Sigmoid colon (tissue), 7 donors: ENCODE results near the gene SMC1B. TPM values are rescaled to one million over a fixed set of nuclear protein-coding genes. Genes with fewer than 3 reads are reported as not detected.

Experiments
- DNase-seq: peaks from one replicate; pipeline ENCODE4 v3.0.0-alpha.2; 2019
- H3K27ac ChIP-seq, 4 donors: fragments of 200-600 bp; sonication (generic); one replicate each; pipeline ENCODE4 v1.5.1; 2016 to 2019; ENCODE audit warnings: mild to moderate bottlenecking in 1 of 4
- H3K27me3 ChIP-seq, 3 donors: fragments of 200-600 bp; sonication (generic); one replicate each; pipeline ENCODE4 v1.5.1; 2019; ENCODE audit warnings: mild to moderate bottlenecking in 1 of 3
- H3K36me3 ChIP-seq, 4 donors: fragments of 200-600 bp; sonication (generic); one replicate each; pipeline ENCODE4 v1.5.1; 2016 to 2019
- H3K4me1 ChIP-seq, 4 donors: fragments of 200-600 bp; sonication (generic); one replicate each; pipeline ENCODE4 v1.5.1; 2017 to 2019
- H3K4me3 ChIP-seq, 4 donors: fragments of 200-600 bp; sonication (generic); one replicate each; pipeline ENCODE4 v1.5.1; 2017 to 2019; ENCODE audit warnings: mild to moderate bottlenecking in 2 of 4, moderate library complexity in 1 of 4
- H3K9me3 ChIP-seq, 4 donors: fragments of 200-600 bp in 3 of 4; sonication (generic) in 3 of 4; one replicate each; pipeline versions ENCODE4 v1.5.1 to v1.6.1; 2013 to 2019
- CTCF ChIP-seq, 4 experiments: fragments of 450-650 bp in 3 of 4; fragments of 200-600 bp in 1 of 4; IDR thresholded peaks; one replicate each; pipeline ENCODE4 v1.5.1; 2016 to 2019; ENCODE audit warnings: antibody characterized with exemption in 4 of 4, mild to moderate bottlenecking in 3 of 4, moderate library complexity in 2 of 4
- EP300 ChIP-seq, 4 donors: sonication (generic); formaldehyde crosslinking; IDR thresholded peaks; one replicate each; pipeline ENCODE4 v1.6.1; 2017; ENCODE audit warnings: antibody characterized with exemption in 4 of 4
- POLR2A ChIP-seq, 2 donors: fragments of 450-650 bp; IDR thresholded peaks; one replicate each; pipeline ENCODE4 v1.6.1; 2016; ENCODE audit warnings: antibody characterized with exemption in 2 of 2, mild to moderate bottlenecking in 2 of 2, moderate library complexity in 2 of 2
- POLR2AphosphoS5 ChIP-seq, 4 donors: sonication (generic); formaldehyde crosslinking; IDR thresholded peaks; one replicate each; pipeline ENCODE4 v1.6.1; 2017; ENCODE audit warnings: antibody characterized with exemption in 4 of 4
- WGBS, 2 donors: extraction: QIAGEN DNeasy Blood & Tissue Kit; methylation state at CpG; one replicate each; pipeline ENCODE4 v1.1.7; 2013; 5-methylcytosine and 5-hydroxymethylcytosine counted together
- intact Hi-C: fragments of 100-400 bp; cut with DNase I; formaldehyde crosslinking; loops from one replicate; pipeline ENCODE4 v1.15.1; 2023
- polyA plus RNA-seq, 3 donors: library from polyadenylated mRNA; stranded (reverse); fragments of 200-250 nt; gene quantifications; one replicate each; pipeline ENCODE4 v1.2.3, GENCODE V29; 2013
- total RNA-seq, 4 donors: library from RNA; depleted of rRNA; stranded (reverse); fragments of >200 nt; gene quantifications; one replicate each; pipeline ENCODE4 v1.1.0, GENCODE V29; 2016
- donor health status: healthy with polysubstance abuse.
- donor health status: Bipolar disorder and iron deficiency.
- donor health status: healthy.

Gene SMC1B
- total and polyA plus RNA-seq, 7 donors: 0.07 TPM; not detected in 6

- H3K27me3 ChIP-seq: no peaks in the 10 kb centered on the region
- no peaks in the 10 kb centered on the region for H3K9me3 ChIP-seq
- no peak for DNase-seq
- TF ChIP-seq POLR2AphosphoS5 (IDR thresholded peaks at IDR 0.05): no peak
- TF ChIP-seq POLR2A (IDR thresholded peaks at IDR 0.05): no peak
- no peak for TF ChIP-seq EP300 (IDR thresholded peaks at IDR 0.05)
- TF ChIP-seq CTCF (IDR thresholded peaks at IDR 0.05): no peak
- intact Hi-C loops: no loop called here
- H3K4me1 ChIP-seq: no peaks in the 10 kb centered on the region
- no peaks in the 10 kb centered on the region for H3K36me3 ChIP-seq
- 93 to 95% methylated on average over 13 of the region's 13 CpGs for WGBS, 2 donors
- no peak overlapping the region for H3K4me3 ChIP-seq
- no peak overlapping the region for H3K27ac ChIP-seq
Measured at GRCh38 chr22:45458532-45458931, 45.1 kb upstream of the SMC1B start.

DNA sequence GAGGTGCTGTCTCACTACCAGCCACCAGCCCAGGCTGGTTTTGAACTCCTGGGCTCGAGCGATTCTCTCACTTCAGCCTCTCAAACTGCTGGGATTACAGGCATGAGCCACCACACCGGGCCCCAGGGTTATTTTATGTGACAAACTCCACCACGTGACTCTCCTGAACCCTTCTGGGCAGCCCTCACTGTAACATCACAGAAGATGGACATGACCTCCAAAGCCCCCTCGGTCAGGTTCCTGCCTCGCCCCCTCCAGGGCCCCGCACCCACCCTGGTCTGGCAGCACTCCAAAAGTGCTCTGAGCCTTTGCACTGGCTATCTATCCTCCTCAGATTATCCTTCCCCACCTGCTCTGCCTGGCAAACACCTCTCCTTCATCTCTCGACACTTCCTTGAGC lies 43.4 kb upstream of the SMC1B start:
- Histone ChIP-seq H3K27me3 (no peaks in the 10 kb centered on the region), H3K9me3 (no peaks in the 10 kb centered on the region), H3K4me3 (no peak overlapping the region), H3K4me1 (peaks cover 0 to 10% (median 0%) of the 10 kb centered on the region in 4 donors), H3K27ac (no peak overlapping the region), H3K36me3 (no peaks in the 10 kb centered on the region)
- intact Hi-C loops: no loop called here
- WGBS, 2 donors: 73 to 86% methylated on average over 8 of the region's 8 CpGs
- DNase-seq: no peak
- TF ChIP-seq EP300 (IDR thresholded peaks at IDR 0.05): no peak
- no peak for TF ChIP-seq CTCF (IDR thresholded peaks at IDR 0.05)
- TF ChIP-seq POLR2AphosphoS5 (IDR thresholded peaks at IDR 0.05): no peak
- TF ChIP-seq POLR2A (IDR thresholded peaks at IDR 0.05): no peak

DNA sequence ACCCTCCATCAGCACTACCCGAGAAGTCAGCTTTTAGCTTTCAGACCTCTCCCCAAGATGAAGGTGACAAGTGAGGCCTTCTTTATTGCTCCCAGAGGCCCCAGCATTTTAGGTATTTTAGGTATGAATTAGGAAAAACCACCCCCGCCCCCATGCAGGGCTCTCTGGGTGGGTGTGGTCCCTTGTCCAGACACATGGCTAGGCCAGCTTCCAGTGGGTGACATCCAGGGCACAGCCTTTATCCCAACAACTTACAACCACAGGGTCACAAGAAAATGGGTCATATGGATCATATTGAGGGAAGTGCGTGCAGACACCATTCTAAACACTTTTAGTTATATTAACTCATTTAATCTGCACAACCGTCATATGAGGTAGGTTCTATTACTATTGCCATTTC lies 42.2 kb upstream of the SMC1B start:
- Histone ChIP-seq H3K4me3 (no peak overlapping the region), H3K27me3 (no peaks in the 10 kb centered on the region), H3K27ac (no peak overlapping the region), H3K9me3 (no peaks in the 10 kb centered on the region), H3K36me3 (no peaks in the 10 kb centered on the region), H3K4me1 (peaks cover 0 to 10% (median 2%) of the 10 kb centered on the region in 4 donors)
- DNase-seq: no peak
- no peak for TF ChIP-seq POLR2AphosphoS5 (IDR thresholded peaks at IDR 0.05)
- no peak for TF ChIP-seq POLR2A (IDR thresholded peaks at IDR 0.05)
- TF ChIP-seq EP300 (IDR thresholded peaks at IDR 0.05): no peak
- no peak for TF ChIP-seq CTCF (IDR thresholded peaks at IDR 0.05)
- intact Hi-C loops: no loop called here
- WGBS, 2 donors: 84 to 89% methylated on average over 4 of the region's 4 CpGs

DNA sequence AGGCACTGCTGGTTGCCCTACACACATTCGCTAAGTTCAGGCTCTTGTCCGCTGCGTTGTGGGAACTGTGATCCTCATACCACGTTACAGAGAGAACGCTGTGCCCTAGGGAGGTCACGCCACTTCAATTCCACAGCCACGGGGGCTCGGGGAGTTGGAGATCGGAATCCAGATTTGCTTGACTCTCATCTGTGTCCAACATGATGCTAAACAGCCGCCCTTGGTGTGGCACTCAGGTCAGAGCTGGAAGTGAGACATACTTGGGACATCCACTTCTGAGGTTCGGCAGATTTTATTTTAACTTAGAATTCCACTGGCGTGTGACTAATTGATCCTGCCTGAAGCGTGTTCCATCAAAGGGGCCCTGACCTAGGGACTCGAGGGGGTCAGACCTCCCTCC lies 41.8 kb upstream of the SMC1B start:
- Histone ChIP-seq H3K36me3 (no peaks in the 10 kb centered on the region), H3K9me3 (no peaks in the 10 kb centered on the region), H3K4me3 (no peak overlapping the region), H3K4me1 (peaks cover 0 to 10% (median 4%) of the 10 kb centered on the region in 4 donors), H3K27me3 (no peaks in the 10 kb centered on the region), H3K27ac (no peak overlapping the region)
- no peak for DNase-seq
- intact Hi-C loops: no loop called here
- TF ChIP-seq CTCF (IDR thresholded peaks at IDR 0.05): no peak
- no peak for TF ChIP-seq EP300 (IDR thresholded peaks at IDR 0.05)
- TF ChIP-seq POLR2A (IDR thresholded peaks at IDR 0.05): no peak
- TF ChIP-seq POLR2AphosphoS5 (IDR thresholded peaks at IDR 0.05): no peak
- WGBS, 2 donors: 83 to 84% methylated on average over 14 of the region's 14 CpGs

DNA sequence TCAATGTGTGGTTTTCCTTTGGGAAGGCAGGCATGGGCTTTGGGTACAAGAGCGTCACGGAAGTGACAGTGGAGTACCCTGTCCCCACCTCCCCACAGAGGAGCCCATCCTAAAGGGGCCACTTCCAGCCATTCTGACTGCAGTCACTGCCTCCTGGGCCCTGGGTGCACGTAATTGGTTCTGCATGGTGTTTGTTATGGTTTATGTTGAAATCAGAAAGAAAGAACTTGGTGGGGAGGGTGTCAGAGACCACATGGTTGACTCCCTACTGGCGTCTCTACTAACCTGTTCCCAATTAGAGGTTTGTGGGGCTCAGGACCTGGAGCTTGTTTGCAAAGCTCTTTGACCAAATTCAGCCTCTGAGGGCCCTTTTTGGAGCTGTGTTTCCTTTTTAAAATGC lies 40.9 kb upstream of the SMC1B start:
- Histone ChIP-seq H3K27ac (peak overlapping the region in 1 of 4 donors; percentile 20), H3K4me1 (peaks cover 0 to 10% (median 4%) of the 10 kb centered on the region in 4 donors), H3K9me3 (no peaks in the 10 kb centered on the region), H3K27me3 (no peaks in the 10 kb centered on the region), H3K4me3 (no peak overlapping the region), H3K36me3 (no peaks in the 10 kb centered on the region)
- intact Hi-C loops: loop anchor here (5.0 kb wide), 1 partner anchor 43 kb away; no protein-coding TSS in a partner anchor
- DNase-seq: no peak
- TF ChIP-seq POLR2AphosphoS5 (IDR thresholded peaks at IDR 0.05) (no peak), CTCF (IDR thresholded peaks at IDR 0.05) (no peak), EP300 (IDR thresholded peaks at IDR 0.05) (no peak), POLR2A (IDR thresholded peaks at IDR 0.05) (no peak)
- 65 to 80% methylated on average over 4 of the region's 4 CpGs for WGBS, 2 donors
